ENCODE results near the gene FCER2.

Gene FCER2

GRCh38 chr19:7699417-7700401 is 2.2 kb downstream of the FCER2 start:
- Histone ChIP-seq H3K27me3 (peaks cover 24% of the 10 kb centered on the region), H3K4me3 (ENCODE audit: low read depth, low read length) (no peak overlapping the region), H3K4me1 (no peaks in the 10 kb centered on the region), H3K36me3 (no peaks in the 10 kb centered on the region), H3K9me3 (no peaks in the 10 kb centered on the region)
- DNase-seq = no peak
- TF ChIP-seq, protein P1, sequence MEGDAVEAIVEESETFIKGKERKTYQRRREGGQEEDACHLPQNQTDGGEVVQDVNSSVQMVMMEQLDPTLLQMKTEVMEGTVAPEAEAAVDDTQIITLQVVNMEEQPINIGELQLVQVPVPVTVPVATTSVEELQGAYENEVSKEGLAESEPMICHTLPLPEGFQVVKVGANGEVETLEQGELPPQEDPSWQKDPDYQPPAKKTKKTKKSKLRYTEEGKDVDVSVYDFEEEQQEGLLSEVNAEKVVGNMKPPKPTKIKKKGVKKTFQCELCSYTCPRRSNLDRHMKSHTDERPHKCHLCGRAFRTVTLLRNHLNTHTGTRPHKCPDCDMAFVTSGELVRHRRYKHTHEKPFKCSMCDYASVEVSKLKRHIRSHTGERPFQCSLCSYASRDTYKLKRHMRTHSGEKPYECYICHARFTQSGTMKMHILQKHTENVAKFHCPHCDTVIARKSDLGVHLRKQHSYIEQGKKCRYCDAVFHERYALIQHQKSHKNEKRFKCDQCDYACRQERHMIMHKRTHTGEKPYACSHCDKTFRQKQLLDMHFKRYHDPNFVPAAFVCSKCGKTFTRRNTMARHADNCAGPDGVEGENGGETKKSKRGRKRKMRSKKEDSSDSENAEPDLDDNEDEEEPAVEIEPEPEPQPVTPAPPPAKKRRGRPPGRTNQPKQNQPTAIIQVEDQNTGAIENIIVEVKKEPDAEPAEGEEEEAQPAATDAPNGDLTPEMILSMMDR (IDR thresholded peaks at IDR 0.05; ENCODE audit: low read depth, low read length) = no peak

DNA sequence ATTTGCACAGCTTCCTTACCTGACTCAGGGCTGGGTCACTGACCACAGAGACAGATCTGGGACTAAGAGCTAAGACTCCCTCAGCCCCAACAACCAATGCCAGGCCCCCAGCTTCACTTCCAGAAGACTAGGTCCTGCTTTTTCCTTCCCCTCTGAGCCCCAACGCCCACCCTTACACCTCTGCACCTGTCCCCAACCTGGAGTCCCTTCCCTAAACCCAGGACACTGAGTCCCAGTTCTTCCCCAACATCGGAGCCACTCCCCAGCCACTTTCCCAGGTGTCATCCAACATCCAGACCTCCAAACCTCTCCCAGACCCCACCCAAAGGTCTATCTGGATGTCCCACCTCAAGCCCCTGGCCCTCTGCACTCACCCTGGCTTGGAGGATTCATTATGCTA is 2.9 kb downstream of the FCER2 start:
- H3K36me3 ChIP-seq = no peaks in the 10 kb centered on the region
- no peaks in the 10 kb centered on the region for H3K4me1 ChIP-seq
- no peaks in the 10 kb centered on the region for H3K9me3 ChIP-seq
- no peak overlapping the region for H3K4me3 ChIP-seq (ENCODE audit: low read depth, low read length)
- TF ChIP-seq, protein P1 (IDR thresholded peaks at IDR 0.05; ENCODE audit: low read depth, low read length) = no peak
- no peak for DNase-seq
- peaks cover 24% of the 10 kb centered on the region for H3K27me3 ChIP-seq

DNA sequence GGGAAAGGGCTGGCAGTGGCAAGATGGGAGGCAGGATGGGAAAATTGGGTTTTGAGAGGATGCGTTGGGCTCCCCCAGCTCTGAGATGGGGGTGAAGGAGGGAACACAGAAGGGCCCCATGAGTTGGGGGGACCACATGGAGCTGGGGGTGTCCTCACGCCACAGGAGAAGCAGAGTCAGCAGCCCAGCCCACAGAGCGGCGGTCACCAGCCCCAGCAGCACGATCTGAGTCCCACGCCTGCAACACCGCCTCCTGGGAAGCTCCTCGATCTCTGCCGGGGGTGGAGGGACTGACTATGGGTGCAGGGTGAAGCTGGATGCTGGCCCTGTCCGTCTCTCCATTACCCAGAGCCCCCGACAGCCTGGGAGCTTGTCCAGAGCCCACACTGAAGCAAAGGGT is 3.3 kb downstream of the FCER2 start:
- no peak overlapping the region for H3K4me3 ChIP-seq (ENCODE audit: low read depth, low read length)
- H3K4me1 ChIP-seq = no peaks in the 10 kb centered on the region
- TF ChIP-seq, protein P1 (IDR thresholded peaks at IDR 0.05; ENCODE audit: low read depth, low read length) = no peak
- no peak for DNase-seq
- H3K9me3 ChIP-seq = no peaks in the 10 kb centered on the region
- no peaks in the 10 kb centered on the region for H3K36me3 ChIP-seq
- peaks cover 24% of the 10 kb centered on the region for H3K27me3 ChIP-seq

DNA sequence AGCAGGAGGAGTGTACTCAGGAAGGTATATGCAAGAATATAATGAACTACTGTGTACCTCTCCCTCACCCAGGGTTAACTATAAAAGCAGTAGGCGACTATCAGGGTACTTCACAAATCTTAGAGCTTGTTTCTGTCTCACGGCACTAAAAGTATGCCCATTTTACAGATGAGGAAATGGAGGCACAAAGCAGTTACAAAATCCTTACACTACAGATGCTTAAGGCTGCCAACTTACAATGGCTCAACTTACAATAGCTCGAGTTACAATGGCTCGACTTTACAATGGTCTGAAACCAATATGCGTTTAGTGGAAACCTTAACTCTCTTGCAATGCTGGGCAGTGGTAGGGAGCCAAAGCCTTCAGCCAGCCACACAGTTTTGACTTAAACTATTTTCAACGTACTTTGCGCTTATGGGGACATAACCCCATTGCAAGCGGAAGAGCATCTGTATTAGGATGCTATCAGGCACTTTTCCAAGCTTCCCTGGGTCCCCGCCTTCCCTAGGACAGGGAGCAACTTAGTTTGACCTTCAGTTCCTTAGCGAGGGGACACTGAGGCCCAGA is 4.1 kb downstream of the FCER2 start:
- H3K9me3 ChIP-seq = no peaks in the 10 kb centered on the region
- DNase-seq = no peak
- TF ChIP-seq, protein P1 (IDR thresholded peaks at IDR 0.05; ENCODE audit: low read depth, low read length) = no peak
- H3K4me3 ChIP-seq (ENCODE audit: low read depth, low read length) = no peak overlapping the region
- H3K36me3 ChIP-seq = no peaks in the 10 kb centered on the region
- H3K27me3 ChIP-seq = peaks cover 24% of the 10 kb centered on the region
- no peaks in the 10 kb centered on the region for H3K4me1 ChIP-seq

DNA sequence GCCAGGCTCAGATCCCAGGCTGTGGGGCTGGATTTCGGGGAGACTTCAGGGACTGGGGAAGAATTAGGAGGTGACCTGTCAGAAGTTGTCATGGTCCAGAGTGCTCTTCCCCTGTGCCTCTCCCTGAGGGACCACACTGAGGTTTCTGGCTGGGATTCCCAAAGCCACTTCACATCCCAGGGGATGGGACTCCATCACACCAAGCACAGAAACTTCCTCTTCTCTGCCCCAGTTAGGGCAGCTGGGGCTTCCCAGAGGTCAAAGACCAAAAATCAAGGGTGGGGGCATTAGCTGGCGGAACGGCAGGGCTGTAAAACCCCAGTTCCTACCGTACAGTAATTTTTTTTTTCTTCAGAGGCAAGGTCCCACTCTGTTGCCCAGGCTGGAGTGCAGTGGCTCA is 7.4 kb downstream of the FCER2 start:
- no peak overlapping the region for H3K4me3 ChIP-seq (ENCODE audit: low read depth, low read length)
- peaks cover 19% of the 10 kb centered on the region for H3K27me3 ChIP-seq
- H3K36me3 ChIP-seq = no peaks in the 10 kb centered on the region
- no peaks in the 10 kb centered on the region; the same call in 1 of the 2 replicates for H3K9me3 ChIP-seq
- no peaks in the 10 kb centered on the region for H3K4me1 ChIP-seq
- TF ChIP-seq, protein P1 (IDR thresholded peaks at IDR 0.05; ENCODE audit: low read depth, low read length) = no peak
- DNase-seq = no peak

All from BE2C (cell line).